ENCODE results near the gene RFNG. TPM values are rescaled to one million over a fixed set of nuclear protein-coding genes. Genes with fewer than 3 reads are reported as not detected.
A peak's percentile ranks its signal among the peaks of the same experiment; 100 is the strongest.

RFNG gene
- total and polyA plus RNA-seq, 2 of the 13 experiments (the other 11 are each of a cell fraction or from before 2014, with no cell fraction given), result 61.4 to 64.0 TPM

DNA sequence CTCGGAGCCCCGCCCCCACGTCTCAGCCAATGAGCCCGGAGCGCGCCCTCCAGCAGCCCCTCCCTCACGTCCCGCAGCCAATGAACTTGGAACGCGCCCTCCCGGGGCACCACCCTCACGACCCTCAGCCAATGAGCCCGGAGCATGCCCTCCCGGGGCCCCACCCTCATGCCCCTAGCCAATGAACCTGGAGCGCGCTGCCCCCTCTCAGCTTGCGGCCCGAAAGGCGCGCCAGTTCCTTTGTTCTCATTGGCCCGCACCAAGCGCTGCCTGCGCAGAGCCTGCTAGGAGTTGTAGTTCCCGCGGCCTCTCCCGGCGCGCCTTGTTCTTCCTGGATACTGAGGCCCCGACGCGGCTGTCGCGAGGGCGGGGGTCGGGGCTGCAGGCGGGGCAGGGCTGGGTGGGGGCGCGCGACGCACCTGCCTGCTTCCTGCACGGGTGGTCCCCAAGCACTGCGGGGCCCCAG, 28.6 kb downstream of the RFNG start, which contains the start of gene LRRC45 (continued):
- TF ChIP-seq GZF1 (CRISPR knock-in tag; IDR thresholded peaks at IDR 0.05), result no peak
- TF ChIP-seq NR2F1 (CRISPR knock-in tag; IDR thresholded peaks at IDR 0.05), result no peak
- TF ChIP-seq KMT2B (CRISPR knock-in tag; IDR thresholded peaks at IDR 0.05), result no peak
- TF ChIP-seq ZBTB25 (CRISPR knock-in tag; IDR thresholded peaks at IDR 0.05), result no peak
- TF ChIP-seq ZNF850 (CRISPR knock-in tag; conservative IDR thresholded peaks at IDR 0.05), result no peak
- TF ChIP-seq ONECUT2 (CRISPR knock-in tag; IDR thresholded peaks at IDR 0.05), result no peak
- no peak for TF ChIP-seq ZNF121 (CRISPR knock-in tag; IDR thresholded peaks at IDR 0.05)
- TF ChIP-seq TIGD3 (CRISPR knock-in tag; IDR thresholded peaks at IDR 0.05; ENCODE audit: borderline replicate concordance), result no peak
- no peak for TF ChIP-seq POGZ (CRISPR knock-in tag; IDR thresholded peaks at IDR 0.05)
- TF ChIP-seq TBP (CRISPR knock-in tag; IDR thresholded peaks at IDR 0.05), result no peak
- no peak for TF ChIP-seq ZZZ3 (CRISPR knock-in tag; IDR thresholded peaks at IDR 0.05; ENCODE audit: borderline replicate concordance)
- no peak for TF ChIP-seq ZNF558 (CRISPR knock-in tag; IDR thresholded peaks at IDR 0.05; ENCODE audit: borderline replicate concordance)
- peak; percentile 73 for TF ChIP-seq RFX5 (IDR thresholded peaks at IDR 0.05; ENCODE audit: low read depth, low read length)
- TF ChIP-seq ZNF446 (CRISPR knock-in tag; IDR thresholded peaks at IDR 0.05), result no peak
- TF ChIP-seq ZBTB44 (CRISPR knock-in tag; IDR thresholded peaks at IDR 0.05), result 0 out of 2 replicates have a peak, but pooled peaks have one; percentile 14
- TF ChIP-seq ZNF616 (CRISPR knock-in tag; IDR thresholded peaks at IDR 0.05; ENCODE audit: low read depth), result no peak
- no peak for TF ChIP-seq ZBTB26 (CRISPR knock-in tag; IDR thresholded peaks at IDR 0.05; ENCODE audit: borderline replicate concordance)
- TF ChIP-seq SP2 (CRISPR knock-in tag; IDR thresholded peaks at IDR 0.05), result peak; percentile 97
- no peak for TF ChIP-seq ZNF225 (CRISPR knock-in tag; IDR thresholded peaks at IDR 0.05)
- no peak; the same call in 1 of the 2 replicates for TF ChIP-seq KLF12 (CRISPR knock-in tag; IDR thresholded peaks at IDR 0.05; ENCODE audit: borderline replicate concordance)
- TF ChIP-seq TBL1XR1 (IDR thresholded peaks at IDR 0.05; ENCODE audit: borderline replicate concordance, low read length, partially characterized antibody), result no peak
- peak in 1 of 2 experiments; percentile 7; a peak in 1 of 4 replicates for TF ChIP-seq HMGXB4 (CRISPR knock-in tag; IDR thresholded peaks at IDR 0.05; ENCODE audit: borderline replicate concordance in 1 of 2, low read depth in 1 of 2)
